ENCODE results near the gene CDC14A.

Gene CDC14A

DNA sequence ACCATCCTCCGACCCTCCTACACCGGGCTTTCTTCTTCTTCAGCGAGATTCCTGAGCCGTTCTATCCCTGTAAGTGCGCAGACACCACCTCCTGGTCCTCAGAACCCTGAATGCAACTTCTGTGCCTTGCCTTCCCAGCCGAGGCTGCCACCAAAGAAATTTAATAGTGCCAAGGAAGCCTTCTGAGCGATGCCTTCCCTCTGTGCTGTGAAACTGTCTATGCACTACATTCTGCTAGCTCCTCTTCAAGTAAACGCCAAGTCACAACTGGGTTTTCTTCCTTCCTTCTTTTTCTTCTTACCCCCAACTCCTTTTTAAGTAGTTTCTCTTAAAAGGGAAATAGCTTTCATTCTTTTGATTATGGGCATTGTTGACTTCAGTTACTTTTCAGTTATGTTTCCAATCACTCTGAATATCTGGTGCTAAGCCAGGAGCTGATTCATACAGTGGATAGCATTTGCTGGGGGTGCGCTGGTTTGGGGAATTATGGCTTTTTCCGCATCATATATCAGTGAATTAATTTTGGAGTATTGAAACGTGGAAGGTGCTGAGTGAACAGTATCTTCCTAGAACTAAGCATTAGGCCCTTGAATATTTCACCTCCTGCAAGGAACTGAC is 147.0 kb downstream of the CDC14A start:
- Histone ChIP-seq H3K9me3 (ENCODE audit: low read length) (no peaks in the 10 kb centered on the region), H3K9ac (ENCODE audit: low read length) (no peak overlapping the region), H3K4me1 (ENCODE audit: insufficient read depth, low read length, severe bottlenecking) (no peaks in the 10 kb centered on the region), H3K27me3 (ENCODE audit: insufficient read depth, low read length) (no peaks in the 10 kb centered on the region), H2AFZ (ENCODE audit: low read length) (no peak overlapping the region), H3K79me2 (ENCODE audit: insufficient read depth, low read length) (no peaks in the 10 kb centered on the region), H3F3A (ENCODE audit: insufficient read depth, low read length) (no peaks in the 10 kb centered on the region), H3K4me3 (ENCODE audit: low read depth, low read length, poor library complexity, severe bottlenecking) (no peak overlapping the region), H3K4me2 (ENCODE audit: low read length) (no peak overlapping the region), H4K20me1 (ENCODE audit: insufficient read depth, low read length) (no peaks in the 10 kb centered on the region), H3K36me3 (ENCODE audit: insufficient read depth, low read length) (no peaks in the 10 kb centered on the region), H3K9me2 (ENCODE audit: low read depth, low read length) (no peaks in the 10 kb centered on the region), H3K27ac (ENCODE audit: low read depth, low read length, poor library complexity, severe bottlenecking) (no peak overlapping the region)
- no peak for TF ChIP-seq EZH2 (IDR thresholded peaks at IDR 0.05; ENCODE audit: borderline replicate concordance, low read length)
- TF ChIP-seq, protein P1, sequence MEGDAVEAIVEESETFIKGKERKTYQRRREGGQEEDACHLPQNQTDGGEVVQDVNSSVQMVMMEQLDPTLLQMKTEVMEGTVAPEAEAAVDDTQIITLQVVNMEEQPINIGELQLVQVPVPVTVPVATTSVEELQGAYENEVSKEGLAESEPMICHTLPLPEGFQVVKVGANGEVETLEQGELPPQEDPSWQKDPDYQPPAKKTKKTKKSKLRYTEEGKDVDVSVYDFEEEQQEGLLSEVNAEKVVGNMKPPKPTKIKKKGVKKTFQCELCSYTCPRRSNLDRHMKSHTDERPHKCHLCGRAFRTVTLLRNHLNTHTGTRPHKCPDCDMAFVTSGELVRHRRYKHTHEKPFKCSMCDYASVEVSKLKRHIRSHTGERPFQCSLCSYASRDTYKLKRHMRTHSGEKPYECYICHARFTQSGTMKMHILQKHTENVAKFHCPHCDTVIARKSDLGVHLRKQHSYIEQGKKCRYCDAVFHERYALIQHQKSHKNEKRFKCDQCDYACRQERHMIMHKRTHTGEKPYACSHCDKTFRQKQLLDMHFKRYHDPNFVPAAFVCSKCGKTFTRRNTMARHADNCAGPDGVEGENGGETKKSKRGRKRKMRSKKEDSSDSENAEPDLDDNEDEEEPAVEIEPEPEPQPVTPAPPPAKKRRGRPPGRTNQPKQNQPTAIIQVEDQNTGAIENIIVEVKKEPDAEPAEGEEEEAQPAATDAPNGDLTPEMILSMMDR (IDR thresholded peaks at IDR 0.05; ENCODE audit: low read length) = no peak

DNA sequence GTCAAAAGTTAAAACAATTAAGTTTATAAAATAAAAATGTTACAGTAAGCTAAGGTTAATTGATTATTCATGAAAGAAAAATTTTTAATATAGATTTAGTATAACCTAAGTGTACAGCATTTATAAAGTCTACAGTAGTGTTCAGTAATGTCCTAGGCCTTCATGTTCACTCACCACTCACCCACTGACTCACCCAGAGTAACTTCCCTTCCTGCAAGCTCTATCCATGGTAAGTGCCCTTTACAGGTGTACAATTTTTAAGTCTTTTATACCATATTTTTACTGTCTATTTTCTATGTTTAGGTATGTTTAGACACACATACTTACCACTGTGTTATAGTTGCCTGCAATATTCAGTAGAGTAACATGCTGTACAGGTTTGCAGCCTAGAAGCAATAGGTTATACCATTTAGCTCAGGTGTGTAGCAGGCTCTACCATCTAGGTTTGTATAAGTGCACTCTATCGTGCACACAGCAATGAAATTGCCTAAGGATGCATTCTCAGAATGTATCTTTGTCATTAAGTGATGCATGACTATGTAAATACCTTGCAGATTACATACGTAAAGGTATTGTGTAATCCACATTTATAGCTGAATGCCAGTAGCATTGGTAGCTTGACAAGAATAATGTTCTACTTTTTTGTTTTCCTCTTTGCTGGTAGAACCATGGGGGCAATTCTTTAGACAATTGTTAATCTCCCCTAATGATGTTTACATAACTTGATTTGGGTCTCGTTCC is 149.9 kb downstream of the CDC14A start:
- Histone ChIP-seq H3K4me3 (ENCODE audit: low read depth, low read length, poor library complexity, severe bottlenecking) (no peak overlapping the region), H3K9me3 (ENCODE audit: low read length) (no peaks in the 10 kb centered on the region), H3K27me3 (ENCODE audit: insufficient read depth, low read length) (no peaks in the 10 kb centered on the region), H3K9me2 (ENCODE audit: low read depth, low read length) (no peaks in the 10 kb centered on the region), H3K36me3 (ENCODE audit: insufficient read depth, low read length) (no peaks in the 10 kb centered on the region), H2AFZ (ENCODE audit: low read length) (no peak overlapping the region), H3K4me2 (ENCODE audit: low read length) (no peak overlapping the region), H3K9ac (ENCODE audit: low read length) (no peak overlapping the region), H3K4me1 (ENCODE audit: insufficient read depth, low read length, severe bottlenecking) (no peaks in the 10 kb centered on the region), H4K20me1 (ENCODE audit: insufficient read depth, low read length) (no peaks in the 10 kb centered on the region), H3F3A (ENCODE audit: insufficient read depth, low read length) (no peaks in the 10 kb centered on the region), H3K79me2 (ENCODE audit: insufficient read depth, low read length) (no peaks in the 10 kb centered on the region), H3K27ac (ENCODE audit: low read depth, low read length, poor library complexity, severe bottlenecking) (no peak overlapping the region)
- TF ChIP-seq, protein P1 (IDR thresholded peaks at IDR 0.05; ENCODE audit: low read length) = no peak
- no peak for TF ChIP-seq EZH2 (IDR thresholded peaks at IDR 0.05; ENCODE audit: borderline replicate concordance, low read length)

- Histone ChIP-seq H3F3A (ENCODE audit: insufficient read depth, low read length) (no peaks in the 10 kb centered on the region), H3K4me1 (ENCODE audit: insufficient read depth, low read length, severe bottlenecking) (no peaks in the 10 kb centered on the region), H3K4me3 (ENCODE audit: low read depth, low read length, poor library complexity, severe bottlenecking) (no peak overlapping the region), H3K27ac (ENCODE audit: low read depth, low read length, poor library complexity, severe bottlenecking) (no peak overlapping the region), H3K4me2 (ENCODE audit: low read length) (no peak overlapping the region), H3K36me3 (ENCODE audit: insufficient read depth, low read length) (no peaks in the 10 kb centered on the region), H3K27me3 (ENCODE audit: insufficient read depth, low read length) (no peaks in the 10 kb centered on the region), H3K9me2 (ENCODE audit: low read depth, low read length) (no peaks in the 10 kb centered on the region), H2AFZ (ENCODE audit: low read length) (no peak overlapping the region), H3K9ac (ENCODE audit: low read length) (no peak overlapping the region), H3K79me2 (ENCODE audit: insufficient read depth, low read length) (no peaks in the 10 kb centered on the region), H4K20me1 (ENCODE audit: insufficient read depth, low read length) (no peaks in the 10 kb centered on the region), H3K9me3 (ENCODE audit: low read length) (no peaks in the 10 kb centered on the region)
- no peak for TF ChIP-seq EZH2 (IDR thresholded peaks at IDR 0.05; ENCODE audit: borderline replicate concordance, low read length)
- TF ChIP-seq, protein P1 (IDR thresholded peaks at IDR 0.05; ENCODE audit: low read length) = no peak
Measured at GRCh38 chr1:100506217-100506616, 153.9 kb downstream of the CDC14A start.
